IMR-90 (cell line): ENCODE measurements around the gene SH2B2. TPM values are rescaled to one million over a fixed set of nuclear protein-coding genes. Genes with fewer than 3 reads are reported as not detected.

Source experiments
- ATAC-seq: fragments of 200-7000 bp; cut with Tn5 transposase; 2 replicates; pipeline ENCODE4 v1.9.1; 2020; ENCODE audit warnings: low read depth, mild to moderate bottlenecking, moderate library complexity
- BruUV-seq: library from RNA; stranded (reverse); fragments of 400-500 nt; replicated peaks from 2 replicates; lab custom pipeline; 2021; lab: Mats Ljungman, UMichigan
- CTCF ChIA-PET: fragments of 300-600 bp; formaldehyde crosslinking; extraction: SDS; loops from one replicate; lab custom pipeline; 2021; ENCODE audit warnings: antibody characterized with exemption; lab: Yijun Ruan, JAX
- POLR2A ChIA-PET: fragments of 300-600 bp; sonication (Branson Sonifier 250); formaldehyde crosslinking; loops from one replicate; lab custom pipeline; 2022; ENCODE audit warnings: antibody characterized with exemption; ENCODE audit not compliant: unreplicated experiment; lab: Charles Lee
- DNase-seq: peaks from one replicate; pipeline ENCODE4 v3.0.0; 2013
- H2AFZ ChIP-seq: replicated peaks from 2 replicates; pipeline ENCODE3; 2013; ENCODE audit warnings: low read length, mild to moderate bottlenecking; ENCODE audit not compliant: poor library complexity
- H2AK5ac ChIP-seq: 2 replicates; pipeline ENCODE4 v1.6.1; 2013; ENCODE audit warnings: low read depth, low read length, inconsistent platforms
- H2AK9ac ChIP-seq: replicated peaks from 2 replicates; pipeline ENCODE3; 2013; ENCODE audit warnings: mild to moderate bottlenecking, low read depth, low read length, moderate library complexity; ENCODE audit not compliant: poor library complexity
- H2BK120ac ChIP-seq: 2 replicates; pipeline ENCODE4 v1.6.1; 2013; ENCODE audit warnings: low read depth, low read length, inconsistent platforms
- H2BK15ac ChIP-seq: 3 replicates; pipeline ENCODE4 v1.6.1; 2013; ENCODE audit warnings: low read depth, low read length, inconsistent platforms
- H2BK20ac ChIP-seq: 2 replicates; pipeline ENCODE4 v1.6.1; 2013; ENCODE audit warnings: low read depth, mild to moderate bottlenecking, inconsistent platforms, low read length, moderate library complexity
- H2BK5ac ChIP-seq: 2 replicates; pipeline ENCODE4 v1.6.1; 2013; ENCODE audit warnings: mild to moderate bottlenecking, low read depth, low read length, inconsistent platforms; ENCODE audit not compliant: poor library complexity, severe bottlenecking
- H3K14ac ChIP-seq: replicated peaks from 2 replicates; pipeline ENCODE4 v1.6.1; 2013; ENCODE audit warnings: low read depth, low read length, inconsistent platforms
- H3K18ac ChIP-seq: 2 replicates; pipeline ENCODE4 v1.6.1; 2013; ENCODE audit warnings: low read depth, low read length, control low read depth
- H3K23ac ChIP-seq: 2 replicates; pipeline ENCODE4 v1.6.1; 2013; ENCODE audit warnings: low read depth, low read length, inconsistent platforms
- H3K27ac ChIP-seq: 2 replicates; pipeline ENCODE4 v1.5.1; 2013; ENCODE audit warnings: mild to moderate bottlenecking, control low read depth, low read length; ENCODE audit not compliant: insufficient read depth
- H3K27me3 ChIP-seq: 2 replicates; pipeline ENCODE4 v1.6.1; 2013; ENCODE audit warnings: low read length; ENCODE audit not compliant: control insufficient read depth, insufficient read depth
- H3K36me3 ChIP-seq: 2 replicates; pipeline ENCODE4 v1.6.1; 2013; ENCODE audit warnings: low read length, mixed read lengths; ENCODE audit not compliant: control insufficient read depth, insufficient read depth
- H3K4ac ChIP-seq: 2 replicates; pipeline ENCODE4 v1.6.1; 2013; ENCODE audit warnings: low read depth, low read length, inconsistent platforms
- H3K4me1 ChIP-seq: 2 replicates; pipeline ENCODE4 v1.6.1; 2013; ENCODE audit warnings: low read length, mixed read lengths; ENCODE audit not compliant: control insufficient read depth, insufficient read depth
- H3K4me2 ChIP-seq: 2 replicates; pipeline ENCODE4 v1.6.1; 2013; ENCODE audit warnings: low read depth, mild to moderate bottlenecking, control low read depth, low read length, moderate library complexity
- H3K4me3 ChIP-seq: 2 replicates; pipeline ENCODE4 v1.5.1; 2013; ENCODE audit warnings: low read depth, mild to moderate bottlenecking, control low read depth, low read length, moderate library complexity; ENCODE audit not compliant: insufficient read depth
- H3K56ac ChIP-seq: 2 replicates; pipeline ENCODE4 v1.6.1; 2013; ENCODE audit warnings: low read length, inconsistent platforms; ENCODE audit not compliant: insufficient read depth; ENCODE audit errors: extremely low read depth
- H3K79me1 ChIP-seq, 2 experiments: 2 replicates each; pipeline ENCODE4 v1.6.1; 2013; ENCODE audit warnings: low read length in 2 of 2, inconsistent platforms in 1 of 2, low read depth in 1 of 2
- H3K9ac ChIP-seq: 2 replicates; pipeline ENCODE4 v1.6.1; 2013; ENCODE audit warnings: low read depth, low read length, control low read depth
- H3K9me1 ChIP-seq: 2 replicates; pipeline ENCODE4 v1.6.1; 2013; ENCODE audit warnings: low read length, inconsistent platforms; ENCODE audit not compliant: insufficient read depth
- H3K9me3 ChIP-seq: 2 replicates; pipeline ENCODE4 v1.6.1; 2013; ENCODE audit warnings: low read length; ENCODE audit not compliant: control insufficient read depth, insufficient read depth
- H4K20me1 ChIP-seq: 2 replicates; pipeline ENCODE4 v1.6.1; 2013; ENCODE audit warnings: low read length, inconsistent platforms; ENCODE audit not compliant: insufficient read depth
- H4K5ac ChIP-seq: 2 replicates; pipeline ENCODE4 v1.6.1; 2013; ENCODE audit warnings: mild to moderate bottlenecking, low read depth, low read length, control low read depth
- H4K8ac ChIP-seq, 2 experiments: 2 replicates each; pipeline ENCODE4 v1.6.1; 2013; ENCODE audit warnings: low read depth in 2 of 2, low read length in 2 of 2, control low read depth in 1 of 2, inconsistent platforms in 1 of 2
- H4K91ac ChIP-seq: 2 replicates; pipeline ENCODE4 v1.6.1; 2013; ENCODE audit warnings: low read depth, low read length, inconsistent platforms; ENCODE audit not compliant: insufficient read depth
- BHLHE40 ChIP-seq: fragments of 150-350 bp; IDR thresholded peaks from 2 replicates; pipeline ENCODE4 v1.6.1; 2016; ENCODE audit warnings: mild to moderate bottlenecking, low read depth, low read length
- CEBPB ChIP-seq: IDR thresholded peaks from 2 replicates; pipeline ENCODE4 v1.6.1; 2012; ENCODE audit warnings: low read depth, low read length, improper control_type of control experiment
- MAFK ChIP-seq: IDR thresholded peaks from 2 replicates; pipeline ENCODE4 v1.6.1; 2012; ENCODE audit warnings: low read depth, low read length, improper control_type of control experiment
- MXI1 ChIP-seq: IDR thresholded peaks from 2 replicates; pipeline ENCODE4 v1.6.1; 2012; ENCODE audit warnings: low read depth, mild to moderate bottlenecking, low read length, moderate library complexity, borderline replicate concordance
- NFE2L2 ChIP-seq: fragments of 150-350 bp; IDR thresholded peaks from 2 replicates; pipeline ENCODE4 v1.6.1; 2016; ENCODE audit warnings: low read depth, mild to moderate bottlenecking, low read length
- POLR2A ChIP-seq: IDR thresholded peaks from 2 replicates; pipeline ENCODE4 v1.6.1; 2012; ENCODE audit warnings: mild to moderate bottlenecking, low read depth, low read length
- RCOR1 ChIP-seq: IDR thresholded peaks from 2 replicates; pipeline ENCODE4 v1.6.1; 2012; ENCODE audit warnings: mild to moderate bottlenecking, low read length, improper control_type of control experiment; ENCODE audit not compliant: insufficient replicate concordance
- USF2 ChIP-seq: fragments of 150-350 bp; IDR thresholded peaks from 2 replicates; pipeline ENCODE4 v1.6.1; 2017; ENCODE audit warnings: mild to moderate bottlenecking, antibody characterized with exemption, low read length, low read depth
- WGBS, 2 experiments: methylation state at CpG; one replicate each; pipeline versions ENCODE4 v1.1.5 to v1.1.7; 2013; ENCODE audit warnings: missing lambda C conversion rate in 2 of 2; ENCODE audit not compliant: insufficient read length in 1 of 2; ENCODE audit errors: extremely low coverage in 2 of 2; 5-methylcytosine and 5-hydroxymethylcytosine counted together
- dilution Hi-C: fragments of 300-500 bp; cut with HindIII; formaldehyde crosslinking; loops from one replicate; pipeline ENCODE4 v1.14.3; 2018; ENCODE audit warnings: low sequenced_read_pairs; ENCODE audit not compliant: unreplicated experiment
- in situ Hi-C: fragments of 300-500 bp; cut with MboI; formaldehyde crosslinking; loops from 3 replicates; pipeline ENCODE4 v1.14.3; 2019; ENCODE audit warnings: low sequenced_read_pairs, inconsistent platforms, mixed read lengths
- intact Hi-C: fragments of 100-400 bp; cut with micrococcal nuclease; formaldehyde crosslinking; loops from 2 replicates; pipeline ENCODE4 v1.10.0; 2022
- polyA plus RNA-seq, 3 experiments: library from polyadenylated mRNA; depleted of rRNA; stranded (reverse); fragments of >200 nt; gene quantifications; 2 replicates each; pipeline ENCODE4 v1.2.3, GENCODE V29; 2012; ENCODE audit warnings: low replicate concordance in 1 of 3
- total RNA-seq: library from RNA; depleted of rRNA; stranded (reverse); fragments of >200 nt; gene quantifications from 2 replicates; pipeline ENCODE4 v1.2.3, GENCODE V29; 2012

Gene SH2B2
- total and polyA plus RNA-seq, 2 of the 4 experiments (the other 2 are of a cell fraction) = 0.36 to 0.99 TPM

- 90% methylated on average over 2 of the region's 6 CpGs; no CpG with 5 or more reads in 1 of the 2 experiments for WGBS, 2 experiments
- DNase-seq (no peak), ATAC-seq (no peak)
- Histone ChIP-seq H3K9me1 (no peaks in the 10 kb centered on the region), H2AK9ac (no peak overlapping the region), H3K23ac (no peak overlapping the region), H2AK5ac (no peak overlapping the region), H3K4ac (no peak overlapping the region), H3K27ac (no peak overlapping the region), H3K56ac (no peak overlapping the region), H4K5ac (no peak overlapping the region), H3K4me1 (no peaks in the 10 kb centered on the region), H2AFZ (no peak overlapping the region), H2BK20ac (no peak overlapping the region), H3K4me2 (no peak overlapping the region), H3K9me3 (no peaks in the 10 kb centered on the region), H2BK15ac (no peak overlapping the region), H4K91ac (no peak overlapping the region), H4K8ac (no peak overlapping the region), H3K79me1 (no peaks in the 10 kb centered on the region), H3K14ac (no peak overlapping the region), H4K20me1 (no peaks in the 10 kb centered on the region; the same call in 1 of the 2 replicates), H3K18ac (no peak overlapping the region), H3K27me3 (peaks cover 4% of the 10 kb centered on the region; the same call in 1 of the 2 replicates), H3K36me3 (no peaks in the 10 kb centered on the region), H3K4me3 (no peak overlapping the region), H2BK5ac (no peak overlapping the region), H3K9ac (no peak overlapping the region), H2BK120ac (no peak overlapping the region)
- no TSS peak for BruUV-seq
- ChIA-PET POLR2A (no interaction called here), CTCF (no interaction called here)
- in situ Hi-C loops = no loop called here
- TF ChIP-seq CEBPB (no peak), POLR2A (no peak), MXI1 (no peak), BHLHE40 (no peak), MAFK (no peak), RCOR1 (no peak), NFE2L2 (no peak), USF2 (no peak)
- dilution Hi-C loops = no loop called here
- intact Hi-C loops = no loop called here
Measured at GRCh38 chr7:102296179-102296438, 9.4 kb downstream of the SH2B2 start.
